Osteoblast (primary cell): Measurements from ENCODE around the gene CMSS1. TPM values are rescaled to one million over a fixed set of nuclear protein-coding genes. Genes with fewer than 3 reads are reported as not detected.
A peak's percentile ranks its signal among the peaks of the same experiment; 100 is the strongest.
"Not testable (repeated sequence)": the region's sequence is repeated elsewhere in the genome, so short reads cannot be mapped to it uniquely, and the experiment has no call there.

ENCODE experiments used
- DNase-seq: peaks from one replicate; pipeline ENCODE4 v3.0.0; 2011; ENCODE audit warnings: low spot score, mixed read lengths; ENCODE audit not compliant: insufficient read length; ENCODE audit errors: missing footprints
- H2AFZ ChIP-seq: 2 replicates; pipeline ENCODE4 v1.6.0; 2011; ENCODE audit warnings: mild to moderate bottlenecking, low read length
- H3K27ac ChIP-seq: 2 replicates; pipeline ENCODE4 v1.5.1; 2011; ENCODE audit warnings: mild to moderate bottlenecking, low read depth, low read length, moderate library complexity
- H3K27me3 ChIP-seq: 2 replicates; pipeline ENCODE4 v1.6.0; 2012; ENCODE audit warnings: mild to moderate bottlenecking, control low read depth, inconsistent platforms, low read length, moderate library complexity; ENCODE audit not compliant: insufficient read depth
- H3K36me3 ChIP-seq: 2 replicates; pipeline ENCODE4 v1.5.1; 2011; ENCODE audit warnings: mild to moderate bottlenecking, low read length, control low read depth, moderate library complexity; ENCODE audit not compliant: insufficient read depth
- H3K4me1 ChIP-seq: 2 replicates; pipeline ENCODE4 v1.5.1; 2011; ENCODE audit warnings: mild to moderate bottlenecking, low read length, control low read depth, moderate library complexity; ENCODE audit not compliant: insufficient read depth
- H3K4me2 ChIP-seq: 2 replicates; pipeline ENCODE4 v1.6.0; 2011; ENCODE audit warnings: mild to moderate bottlenecking, low read length; ENCODE audit not compliant: insufficient read depth
- H3K4me3 ChIP-seq: fragments of 200-600 bp; sonication (generic); 3 replicates; pipeline ENCODE4 v1.5.1; 2012; ENCODE audit warnings: mild to moderate bottlenecking, low read length, inconsistent platforms; ENCODE audit not compliant: insufficient read depth
- H3K79me2 ChIP-seq: 2 replicates; pipeline ENCODE4 v1.6.0; 2012; ENCODE audit warnings: mild to moderate bottlenecking, low read length, control low read depth, inconsistent platforms; ENCODE audit not compliant: insufficient read depth
- H3K9me3 ChIP-seq: 2 replicates; pipeline ENCODE4 v1.5.1; 2011; ENCODE audit warnings: low read depth, low read length, control low read depth
- H4K20me1 ChIP-seq: 2 replicates; pipeline ENCODE4 v1.6.0; 2012; ENCODE audit warnings: mild to moderate bottlenecking, low read length, control low read depth; ENCODE audit not compliant: insufficient read depth
- CTCF ChIP-seq: IDR thresholded peaks from 2 replicates; pipeline ENCODE4 v1.5.1; 2011; ENCODE audit warnings: mild to moderate bottlenecking, low read depth, low read length, moderate library complexity; ENCODE audit errors: extremely low read depth
- total RNA-seq: library from RNA; depleted of rRNA; stranded (reverse); fragments of >200 nt; gene quantifications from 2 replicates; pipeline ENCODE4 v1.2.3, GENCODE V29; 2012

Gene CMSS1
- total RNA-seq, 1 donor, result 15.9 TPM

DNA sequence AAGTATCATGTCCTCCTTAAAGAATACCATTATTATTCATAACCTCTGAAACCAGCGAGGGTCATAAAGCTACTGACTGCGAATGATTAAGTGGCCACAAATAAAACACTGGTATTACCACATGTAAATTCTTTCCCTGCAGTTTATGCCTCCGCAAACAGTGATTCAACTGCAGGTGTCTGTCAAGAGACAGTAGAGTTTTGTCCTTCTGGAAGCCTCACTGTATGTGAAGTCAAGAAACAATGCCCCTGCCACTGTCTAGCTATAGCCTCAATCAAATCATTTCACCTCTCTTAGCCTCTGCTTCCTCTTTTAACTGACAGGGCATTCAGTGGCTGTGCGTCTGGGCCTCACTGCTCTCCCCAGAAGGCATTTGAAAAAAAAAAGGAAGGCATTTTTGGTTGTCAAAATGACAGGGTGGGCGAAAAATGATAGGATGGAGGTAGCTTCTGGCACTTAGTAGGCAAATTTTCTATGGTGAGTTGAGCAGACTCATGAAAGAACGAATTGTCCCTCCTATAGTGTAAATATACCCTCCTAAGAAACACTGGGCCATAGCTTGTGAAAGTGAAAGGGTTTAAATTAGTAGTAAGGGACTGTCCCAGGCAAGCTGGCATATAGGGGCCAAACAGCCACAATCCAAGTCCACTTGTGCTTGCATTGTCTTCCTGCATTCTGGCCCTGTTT lies 229.9 kb downstream of the CMSS1 start:
- peak overlapping the region; percentile 30 for H2AFZ ChIP-seq
- no peaks in the 10 kb centered on the region for H3K79me2 ChIP-seq
- H3K27ac ChIP-seq, result peak overlapping the region; percentile 59

GRCh38 chr3:100048248-100048647 lies 230.6 kb downstream of the CMSS1 start:
- Histone ChIP-seq H3K4me1 (peaks cover 37% of the 10 kb centered on the region), H3K27ac (peak overlapping the region; percentile 59), H3K27me3 (no peaks in the 10 kb centered on the region), H3K4me2 (no peak overlapping the region), H3K4me3 (no peak overlapping the region), H3K79me2 (no peaks in the 10 kb centered on the region), H4K20me1 (no peaks in the 10 kb centered on the region), H3K9me3 (no peaks in the 10 kb centered on the region), H2AFZ (no peak overlapping the region), H3K36me3 (no peaks in the 10 kb centered on the region)
- no peak for DNase-seq
- TF ChIP-seq CTCF, result no peak

More for the DNA sequence above, 229.9 kb downstream of the CMSS1 start:
- no peaks in the 10 kb centered on the region for H3K9me3 ChIP-seq
- peak; percentile 46 for DNase-seq
- H3K4me1 ChIP-seq, result peaks cover 44% of the 10 kb centered on the region
- peak overlapping the region; percentile 66 for H3K4me2 ChIP-seq
- no peaks in the 10 kb centered on the region for H3K36me3 ChIP-seq
- no peak for TF ChIP-seq CTCF
- H4K20me1 ChIP-seq, result no peaks in the 10 kb centered on the region
- H3K4me3 ChIP-seq, result peak overlapping the region; percentile 14
- H3K27me3 ChIP-seq, result no peaks in the 10 kb centered on the region

- H3K4me3 ChIP-seq, H3K27ac ChIP-seq, H3K36me3 ChIP-seq, H3K4me2 ChIP-seq, H4K20me1 ChIP-seq, H3K79me2 ChIP-seq, H2AFZ ChIP-seq, H3K9me3 ChIP-seq, H3K27me3 ChIP-seq, DNase-seq: not testable (repeated sequence)
- H3K4me1 ChIP-seq, result peaks cover 18% of the 10 kb centered on the region
Observed at GRCh38 chr3:100051513-100051912, 233.9 kb downstream of the CMSS1 start.

DNA sequence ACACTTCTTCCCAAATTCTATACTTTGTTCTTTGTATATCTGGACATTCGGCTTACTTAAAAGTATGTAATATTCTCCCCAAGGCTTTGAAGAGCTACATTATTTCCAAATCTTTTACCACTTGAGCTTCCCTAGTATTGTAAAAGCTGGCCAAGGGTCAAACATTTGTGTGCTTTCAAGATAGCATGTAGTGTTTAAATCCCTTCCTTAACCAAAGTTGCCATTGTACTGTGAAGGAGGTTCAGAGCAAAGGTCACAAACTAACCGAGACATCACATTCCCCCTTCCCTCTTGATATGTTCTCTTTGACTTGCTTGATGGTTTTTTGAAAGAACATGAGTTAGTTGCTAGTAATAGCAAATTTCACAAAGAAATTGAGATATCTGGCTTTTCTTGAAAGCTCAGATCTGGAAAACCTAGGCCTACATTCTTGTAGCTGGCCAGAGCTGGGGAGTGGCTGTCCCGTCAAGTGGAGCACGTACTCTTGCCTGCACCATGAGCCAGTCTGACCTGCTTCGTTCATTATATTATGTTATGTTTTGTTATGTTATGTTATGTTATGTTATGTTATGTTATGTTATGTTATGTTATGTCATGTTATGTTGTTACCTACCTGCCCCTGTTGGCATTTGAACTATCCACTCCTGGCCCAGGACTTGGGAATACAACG lies 236.4 kb downstream of the CMSS1 start:
- no peak for DNase-seq
- no peak overlapping the region for H3K27ac ChIP-seq
- H3K9me3 ChIP-seq, result no peaks in the 10 kb centered on the region
- no peaks in the 10 kb centered on the region for H3K36me3 ChIP-seq
- H3K4me2 ChIP-seq, result no peak overlapping the region
- H3K4me3 ChIP-seq, result no peak overlapping the region
- H3K4me1 ChIP-seq, result peaks cover 11% of the 10 kb centered on the region
- no peaks in the 10 kb centered on the region for H3K79me2 ChIP-seq
- TF ChIP-seq CTCF, result no peak
- no peaks in the 10 kb centered on the region for H3K27me3 ChIP-seq
- H4K20me1 ChIP-seq, result no peaks in the 10 kb centered on the region
- H2AFZ ChIP-seq, result no peak overlapping the region
